Measurements from ENCODE around the gene EXOSC7.

Gene EXOSC7

DNA sequence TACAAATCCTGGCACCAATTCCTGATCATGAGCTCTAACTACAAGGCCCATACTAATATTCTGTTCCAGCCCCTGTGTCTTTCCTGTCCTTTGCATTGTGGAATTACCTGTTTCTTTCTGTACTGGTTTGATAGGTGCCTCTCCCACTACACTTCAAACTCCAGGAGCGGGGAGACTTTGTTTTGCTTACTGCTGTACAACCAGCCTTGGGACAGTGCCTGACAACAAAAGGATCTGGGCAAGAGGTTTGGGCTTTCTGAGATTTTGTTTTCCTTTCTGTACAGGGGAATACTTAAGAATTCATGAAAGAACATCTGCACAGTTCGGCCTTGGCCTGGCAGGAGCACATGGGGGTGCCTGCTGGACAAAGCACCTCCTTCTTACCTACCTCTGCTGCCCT lies 45.1 kb upstream of the EXOSC7 start:
- Histone ChIP-seq H3K4me2 (no peak overlapping the region), H3K36me3 (ENCODE audit: insufficient read depth) (no peaks in the 10 kb centered on the region), H2AFZ (ENCODE audit: low read depth) (no peak overlapping the region), H3K27ac (no peak overlapping the region), H3K27me3 (ENCODE audit: insufficient read depth, low read depth) (no peaks in the 10 kb centered on the region), H3K79me2 (ENCODE audit: insufficient read depth, low read depth) (no peaks in the 10 kb centered on the region), H3K4me3 (IDR thresholded peaks at IDR 0.05; ENCODE audit: insufficient read depth, low read depth, low read length) (no peak overlapping the region), H3K4me1 (ENCODE audit: low read depth, poor library complexity, severe bottlenecking) (no peaks in the 10 kb centered on the region), H3K9ac (no peak overlapping the region), H4K20me1 (ENCODE audit: insufficient read depth) (no peaks in the 10 kb centered on the region)
- TF ChIP-seq, protein P1, sequence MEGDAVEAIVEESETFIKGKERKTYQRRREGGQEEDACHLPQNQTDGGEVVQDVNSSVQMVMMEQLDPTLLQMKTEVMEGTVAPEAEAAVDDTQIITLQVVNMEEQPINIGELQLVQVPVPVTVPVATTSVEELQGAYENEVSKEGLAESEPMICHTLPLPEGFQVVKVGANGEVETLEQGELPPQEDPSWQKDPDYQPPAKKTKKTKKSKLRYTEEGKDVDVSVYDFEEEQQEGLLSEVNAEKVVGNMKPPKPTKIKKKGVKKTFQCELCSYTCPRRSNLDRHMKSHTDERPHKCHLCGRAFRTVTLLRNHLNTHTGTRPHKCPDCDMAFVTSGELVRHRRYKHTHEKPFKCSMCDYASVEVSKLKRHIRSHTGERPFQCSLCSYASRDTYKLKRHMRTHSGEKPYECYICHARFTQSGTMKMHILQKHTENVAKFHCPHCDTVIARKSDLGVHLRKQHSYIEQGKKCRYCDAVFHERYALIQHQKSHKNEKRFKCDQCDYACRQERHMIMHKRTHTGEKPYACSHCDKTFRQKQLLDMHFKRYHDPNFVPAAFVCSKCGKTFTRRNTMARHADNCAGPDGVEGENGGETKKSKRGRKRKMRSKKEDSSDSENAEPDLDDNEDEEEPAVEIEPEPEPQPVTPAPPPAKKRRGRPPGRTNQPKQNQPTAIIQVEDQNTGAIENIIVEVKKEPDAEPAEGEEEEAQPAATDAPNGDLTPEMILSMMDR (conservative IDR thresholded peaks at IDR 0.05; ENCODE audit: low read depth, low read length) = no peak

DNA sequence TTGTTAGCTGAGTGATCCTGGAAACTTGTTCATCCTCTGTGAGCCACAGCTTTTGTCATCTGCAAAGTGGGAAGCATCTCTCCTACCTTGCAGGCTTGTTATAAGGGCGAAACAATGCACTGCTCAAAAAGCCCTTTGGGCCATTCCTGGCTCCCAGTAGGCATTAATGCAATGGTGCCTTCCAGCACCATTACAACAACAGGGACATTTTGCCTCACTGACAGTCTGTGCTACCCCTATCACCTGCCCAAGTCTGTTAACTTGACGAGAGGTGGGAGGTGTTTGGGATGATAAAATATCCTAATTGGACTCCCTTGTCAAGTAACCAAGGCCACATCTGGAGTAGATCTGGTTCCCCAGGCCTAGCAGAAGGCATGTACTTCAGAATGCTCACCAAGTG lies 44.3 kb upstream of the EXOSC7 start:
- no peak overlapping the region for H3K4me3 ChIP-seq (IDR thresholded peaks at IDR 0.05; ENCODE audit: insufficient read depth, low read depth, low read length)
- no peak overlapping the region for H3K27ac ChIP-seq
- H2AFZ ChIP-seq (ENCODE audit: low read depth) = no peak overlapping the region
- no peaks in the 10 kb centered on the region for H3K36me3 ChIP-seq (ENCODE audit: insufficient read depth)
- H4K20me1 ChIP-seq (ENCODE audit: insufficient read depth) = no peaks in the 10 kb centered on the region
- no peaks in the 10 kb centered on the region for H3K27me3 ChIP-seq (ENCODE audit: insufficient read depth, low read depth)
- H3K4me2 ChIP-seq = no peak overlapping the region
- no peaks in the 10 kb centered on the region for H3K79me2 ChIP-seq (ENCODE audit: insufficient read depth, low read depth)
- TF ChIP-seq, protein P1 (conservative IDR thresholded peaks at IDR 0.05; ENCODE audit: low read depth, low read length) = no peak
- H3K4me1 ChIP-seq (ENCODE audit: low read depth, poor library complexity, severe bottlenecking) = no peaks in the 10 kb centered on the region
- H3K9ac ChIP-seq = no peak overlapping the region

DNA sequence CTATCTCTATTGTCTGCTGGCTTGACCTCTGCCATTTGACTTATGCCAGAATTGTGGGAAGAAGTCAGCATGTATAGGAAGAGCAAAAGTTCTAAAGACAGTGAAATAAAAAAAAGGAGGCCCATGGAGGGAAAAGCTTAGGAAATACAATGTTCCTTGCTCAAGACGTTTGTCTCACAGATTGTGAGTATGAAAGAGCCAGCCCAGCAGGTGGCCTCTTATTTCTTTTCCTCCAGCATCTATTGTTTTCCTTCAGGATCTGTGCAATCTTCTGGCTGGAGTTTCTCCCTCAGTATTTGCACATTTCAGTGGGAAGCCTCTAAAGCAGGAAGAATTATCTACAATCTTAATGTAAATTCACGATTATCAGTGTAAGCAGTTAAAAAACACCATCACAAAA lies 43.8 kb upstream of the EXOSC7 start:
- Histone ChIP-seq H3K79me2 (ENCODE audit: insufficient read depth, low read depth) (no peaks in the 10 kb centered on the region), H3K36me3 (ENCODE audit: insufficient read depth) (no peaks in the 10 kb centered on the region), H3K27me3 (ENCODE audit: insufficient read depth, low read depth) (no peaks in the 10 kb centered on the region), H3K4me1 (ENCODE audit: low read depth, poor library complexity, severe bottlenecking) (no peaks in the 10 kb centered on the region), H3K4me2 (no peak overlapping the region), H4K20me1 (ENCODE audit: insufficient read depth) (no peaks in the 10 kb centered on the region), H3K27ac (no peak overlapping the region), H2AFZ (ENCODE audit: low read depth) (no peak overlapping the region), H3K4me3 (IDR thresholded peaks at IDR 0.05; ENCODE audit: insufficient read depth, low read depth, low read length) (no peak overlapping the region), H3K9ac (no peak overlapping the region)
- TF ChIP-seq, protein P1 (conservative IDR thresholded peaks at IDR 0.05; ENCODE audit: low read depth, low read length) = no peak

DNA sequence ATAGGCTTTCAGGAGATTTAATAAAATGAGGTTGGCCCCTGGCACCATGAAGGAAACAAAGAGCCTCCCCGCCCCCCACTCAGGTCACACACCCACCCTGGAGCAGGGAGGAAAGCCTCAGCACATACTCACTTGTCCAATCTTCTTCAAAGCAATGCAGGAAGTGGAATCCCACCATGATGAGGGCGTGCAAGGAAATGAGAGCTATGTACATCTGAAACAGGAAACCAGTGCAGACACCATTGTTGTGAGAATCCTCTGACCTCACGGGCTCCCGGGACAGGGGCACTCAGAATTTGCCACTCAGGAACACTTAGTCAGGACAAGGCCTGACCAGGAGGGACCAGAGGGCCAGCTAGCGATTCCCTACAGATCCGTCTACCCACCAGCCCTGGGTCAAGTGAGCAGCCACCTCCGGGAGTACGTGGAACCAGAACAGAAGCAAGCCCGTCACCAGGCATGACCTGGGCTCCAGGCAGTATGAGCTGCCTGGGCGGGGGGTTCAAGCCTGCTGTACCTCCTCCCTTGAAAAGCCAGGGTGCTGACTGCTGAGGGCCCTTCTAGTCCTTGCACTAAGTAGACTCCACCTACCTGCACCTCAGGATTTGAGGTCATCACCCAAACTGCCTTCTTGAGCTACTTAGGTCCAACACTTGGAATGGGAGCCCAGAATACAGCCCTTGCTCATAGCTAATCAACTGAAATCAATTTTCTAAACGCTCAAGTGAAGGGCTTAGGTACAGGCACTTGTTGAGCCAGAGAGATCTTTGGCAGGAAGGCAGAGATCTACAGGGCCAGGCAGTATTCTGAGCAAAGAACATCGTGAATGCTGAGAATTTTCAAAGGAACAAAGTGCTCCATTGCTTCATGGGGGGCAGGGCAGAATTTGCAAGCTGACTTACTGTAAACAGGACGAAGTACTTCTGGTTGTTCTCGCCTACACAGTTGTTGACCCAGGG lies 42.8 kb upstream of the EXOSC7 start:
- Histone ChIP-seq H4K20me1 (ENCODE audit: insufficient read depth) (no peaks in the 10 kb centered on the region), H3K27me3 (ENCODE audit: insufficient read depth, low read depth) (no peaks in the 10 kb centered on the region), H3K4me1 (ENCODE audit: low read depth, poor library complexity, severe bottlenecking) (no peaks in the 10 kb centered on the region), H3K9ac (no peak overlapping the region), H3K79me2 (ENCODE audit: insufficient read depth, low read depth) (no peaks in the 10 kb centered on the region), H3K27ac (no peak overlapping the region), H2AFZ (ENCODE audit: low read depth) (no peak overlapping the region), H3K36me3 (ENCODE audit: insufficient read depth) (no peaks in the 10 kb centered on the region), H3K4me3 (IDR thresholded peaks at IDR 0.05; ENCODE audit: insufficient read depth, low read depth, low read length) (no peak overlapping the region), H3K4me2 (no peak overlapping the region)
- TF ChIP-seq, protein P1 (conservative IDR thresholded peaks at IDR 0.05; ENCODE audit: low read depth, low read length) = no peak

All from KMS-11 (cell line).